NCI-H1436 treated with DMSO at 0.1 percent for 48 hours (cell line): ENCODE results near the gene EHD3.

ENCODE experiments used
- DNase-seq: peaks from one replicate; lab custom pipeline; 2025; lab: John Stamatoyannopoulos, UW

The EHD3 gene

DNA sequence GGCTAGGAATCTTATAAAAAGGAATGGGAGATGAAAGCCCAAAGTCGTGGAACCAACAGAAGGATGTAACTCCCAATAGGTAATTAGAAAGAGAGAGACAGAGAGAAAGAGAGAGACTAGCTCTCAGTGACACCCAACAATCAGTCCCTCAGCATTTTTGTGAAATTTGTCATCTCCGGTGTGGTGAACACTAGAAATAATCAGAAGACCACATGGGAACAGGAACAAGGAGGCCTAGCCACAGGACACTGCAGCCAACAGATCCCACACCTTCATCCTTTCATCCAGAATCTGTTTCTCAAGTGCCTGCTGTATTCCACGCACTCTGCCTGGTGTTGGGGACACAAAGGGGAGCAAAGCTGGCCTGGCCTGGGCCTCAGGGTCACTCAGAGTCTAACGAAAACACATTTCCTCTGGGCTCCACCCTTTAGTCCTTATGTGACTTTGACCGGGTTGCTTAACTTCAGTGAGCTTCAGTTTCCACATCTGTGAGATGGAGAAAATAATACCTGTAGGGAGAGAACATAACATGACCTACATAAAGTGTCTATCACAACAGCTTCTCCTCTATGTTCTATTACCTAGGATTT is 53.1 kb downstream of the EHD3 start:
- DNase-seq: no peak

DNA sequence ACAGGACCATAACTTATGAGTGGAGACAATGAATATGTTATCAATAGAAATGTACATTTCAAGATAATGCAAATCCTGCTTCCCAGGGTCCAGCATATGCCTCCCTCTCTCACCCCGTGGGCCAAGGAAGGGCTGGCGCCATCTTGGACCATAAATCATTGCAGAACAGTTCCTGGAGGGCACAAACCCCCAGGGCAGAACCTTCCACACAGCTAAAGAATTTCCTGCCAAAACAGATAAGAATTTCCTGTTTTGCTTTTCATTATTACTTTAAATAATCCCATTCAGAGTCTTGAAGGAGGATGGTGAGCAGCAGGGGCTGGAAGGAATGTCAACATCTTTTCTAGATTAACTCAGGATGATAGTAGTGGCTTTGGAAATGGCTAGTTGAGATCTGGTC is 53.7 kb downstream of the EHD3 start:
- no peak for DNase-seq

DNA sequence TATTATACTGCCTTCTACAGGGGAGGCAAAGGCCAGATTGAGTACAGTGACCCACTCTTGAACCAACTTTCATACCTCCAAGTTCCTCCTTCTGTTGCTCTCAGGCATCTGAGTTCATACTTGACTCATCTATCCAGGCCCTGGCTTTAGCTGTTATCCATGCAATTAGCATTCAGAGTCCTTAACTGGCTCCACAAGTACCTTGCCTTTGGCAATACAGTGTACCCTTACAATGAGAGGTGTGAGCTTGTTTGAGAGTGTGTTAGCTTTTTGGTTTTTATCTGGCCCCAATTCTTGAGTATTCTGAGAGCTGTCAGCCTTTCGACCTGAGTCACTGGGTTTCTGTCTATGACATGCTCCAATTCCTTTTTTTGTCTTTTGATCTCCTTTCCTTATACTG is 60.2 kb downstream of the EHD3 start:
- DNase-seq: no peak

DNA sequence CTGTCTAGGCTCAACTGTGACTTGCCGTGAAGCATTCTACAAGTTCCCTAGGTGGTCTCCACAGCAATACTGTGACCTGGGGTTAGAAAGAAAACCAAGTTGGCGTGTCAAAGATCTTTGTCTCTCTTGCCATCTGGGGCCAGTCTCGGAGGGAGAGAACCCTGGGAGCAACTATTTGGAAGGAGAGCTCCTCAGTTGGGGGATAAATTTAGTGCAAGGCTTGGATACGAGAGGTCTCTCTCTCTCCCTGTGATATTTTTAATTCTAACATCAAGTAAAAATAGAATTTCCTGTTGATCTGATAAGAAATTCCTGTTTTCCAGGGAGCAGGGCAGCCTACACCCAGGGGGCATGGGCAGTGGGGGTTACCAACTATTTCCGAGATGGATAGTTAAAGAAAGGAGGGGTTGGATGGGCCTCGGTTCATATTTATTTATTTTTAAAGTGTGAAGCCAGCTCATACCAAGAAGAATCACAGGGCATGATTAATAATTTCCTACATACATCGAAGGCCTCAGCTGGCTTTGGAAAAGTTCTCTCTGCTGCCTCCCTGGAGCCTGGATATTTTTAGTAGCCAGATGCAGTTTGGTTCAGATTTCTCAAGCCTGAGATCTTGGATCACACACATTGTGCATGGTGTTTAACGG is 62.8 kb downstream of the EHD3 start:
- DNase-seq: no peak

DNA sequence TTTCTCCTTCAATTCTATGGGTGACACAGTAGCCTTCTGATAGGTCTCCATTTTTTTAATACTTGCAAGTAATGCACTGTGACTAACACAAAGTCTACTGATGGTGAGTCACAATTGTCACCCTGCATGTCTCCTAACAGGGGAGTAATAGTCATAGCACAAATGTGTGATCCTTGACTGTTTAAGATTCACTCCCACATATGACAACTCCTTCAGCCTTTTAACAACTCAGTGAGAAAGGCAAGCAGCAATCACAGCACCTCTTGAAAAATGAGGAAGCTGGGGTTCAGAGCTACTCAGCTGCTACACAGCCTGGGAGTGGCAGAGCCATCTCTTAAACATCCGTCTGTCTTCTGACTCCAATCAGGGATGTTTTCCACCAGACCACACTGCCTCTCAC is 63.8 kb downstream of the EHD3 start:
- DNase-seq: no peak

DNA sequence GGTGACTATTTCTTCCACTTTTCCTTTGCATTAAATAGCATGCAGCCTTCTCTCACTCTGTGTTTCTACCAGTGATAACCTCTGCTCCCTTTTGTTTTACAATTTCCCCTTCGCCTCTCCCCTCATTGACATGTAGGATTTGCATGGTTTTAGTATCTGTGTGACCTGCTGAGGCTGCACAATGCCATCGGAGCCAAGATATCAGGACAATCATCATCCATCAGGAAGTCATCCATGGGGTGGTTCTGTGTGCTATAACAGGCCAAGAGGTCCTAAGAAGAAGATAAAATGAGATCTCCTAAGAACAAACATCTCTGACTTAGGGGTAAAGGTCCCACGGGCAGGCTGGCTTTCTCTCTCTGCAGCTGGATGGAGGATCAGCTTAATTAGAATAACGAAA is 65.6 kb downstream of the EHD3 start:
- no peak for DNase-seq

DNA sequence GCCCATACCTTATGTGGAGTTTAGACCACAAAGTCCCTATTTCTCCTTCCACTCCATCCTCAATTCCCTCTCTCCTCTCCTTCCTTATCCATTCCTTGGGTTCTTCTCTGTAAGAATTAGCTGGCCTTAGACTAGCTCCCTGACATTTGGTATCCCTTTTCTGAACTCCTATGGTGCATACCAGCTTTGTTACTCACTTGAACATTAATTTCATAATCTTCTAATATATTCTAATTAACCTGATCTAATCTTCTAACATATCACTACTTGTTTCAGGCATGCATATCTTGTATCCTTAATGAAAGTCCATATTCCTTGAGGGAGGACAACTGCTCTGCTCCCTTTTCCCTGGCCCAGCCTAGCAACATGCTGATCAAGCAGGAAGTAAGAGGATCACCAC is 66.4 kb downstream of the EHD3 start:
- DNase-seq: no peak

DNA sequence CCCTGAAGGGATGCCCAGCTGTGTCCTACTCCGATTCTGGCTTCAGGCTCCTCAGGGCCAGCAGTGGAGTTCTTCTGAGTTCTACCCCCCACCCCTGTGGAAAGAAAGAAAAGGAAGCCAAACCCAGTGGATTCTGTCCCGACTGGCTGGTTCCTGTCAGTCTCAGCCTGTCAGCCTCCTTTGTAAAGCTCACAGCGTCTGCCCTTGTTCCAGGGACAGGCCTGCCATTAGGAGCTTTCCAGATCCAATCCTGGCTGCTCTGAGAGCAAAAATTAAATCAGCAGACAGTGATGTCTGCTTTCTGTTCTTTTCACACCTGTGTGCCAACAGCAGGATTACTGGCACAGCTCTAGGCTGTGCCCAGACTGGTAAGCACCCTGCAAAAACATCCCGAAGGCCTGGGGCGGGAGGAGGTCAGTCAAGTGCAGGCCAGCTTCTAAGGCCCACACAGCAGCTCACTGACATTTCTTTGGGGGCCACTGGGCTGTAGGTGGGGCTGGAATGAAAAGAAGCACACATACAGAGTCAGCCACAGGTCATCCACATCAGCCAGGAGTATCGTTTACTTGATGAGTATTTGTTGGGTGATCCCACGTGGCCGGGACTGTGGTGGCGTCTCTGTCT is 69.1 kb downstream of the EHD3 start:
- no peak for DNase-seq

DNA sequence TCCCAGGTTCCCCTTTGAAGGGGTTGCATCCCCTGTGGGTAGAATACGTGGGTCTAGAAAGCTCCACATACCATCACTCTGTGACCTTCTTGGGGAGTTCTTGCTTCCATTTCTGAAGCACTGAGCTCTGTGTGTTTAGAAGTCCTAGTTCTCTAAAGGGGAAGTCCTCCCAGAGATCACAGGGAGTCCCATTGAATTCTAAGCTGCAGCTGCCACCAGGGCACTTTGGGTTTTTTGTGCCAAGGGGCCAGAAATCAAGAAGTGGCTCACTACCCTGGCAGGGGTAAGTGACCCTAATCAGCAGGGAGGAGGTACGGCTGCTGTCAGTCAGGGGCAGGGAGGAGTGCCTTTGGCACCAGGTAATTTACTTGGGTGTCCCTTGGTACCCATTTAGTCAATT is 70.9 kb downstream of the EHD3 start:
- DNase-seq: no peak

DNA sequence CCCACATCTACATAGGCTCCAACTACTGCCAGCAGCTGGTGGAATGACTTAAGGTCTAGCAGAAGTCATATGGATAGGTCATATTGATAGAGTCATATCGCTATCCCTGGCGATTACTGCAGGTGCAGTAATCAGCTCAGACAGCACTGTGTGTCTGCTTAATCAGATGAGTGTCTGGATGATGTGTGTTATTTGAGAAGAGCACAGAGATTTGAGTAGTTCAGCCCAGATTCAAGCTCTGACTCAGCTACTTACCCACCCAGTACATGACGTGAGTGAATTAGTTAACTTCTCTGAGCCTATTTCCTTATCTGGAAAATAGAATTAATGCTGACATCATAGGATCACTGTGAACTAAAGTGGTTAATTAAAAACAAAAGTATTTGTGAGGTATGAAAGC is 78.9 kb downstream of the EHD3 start:
- DNase-seq: no peak

DNA sequence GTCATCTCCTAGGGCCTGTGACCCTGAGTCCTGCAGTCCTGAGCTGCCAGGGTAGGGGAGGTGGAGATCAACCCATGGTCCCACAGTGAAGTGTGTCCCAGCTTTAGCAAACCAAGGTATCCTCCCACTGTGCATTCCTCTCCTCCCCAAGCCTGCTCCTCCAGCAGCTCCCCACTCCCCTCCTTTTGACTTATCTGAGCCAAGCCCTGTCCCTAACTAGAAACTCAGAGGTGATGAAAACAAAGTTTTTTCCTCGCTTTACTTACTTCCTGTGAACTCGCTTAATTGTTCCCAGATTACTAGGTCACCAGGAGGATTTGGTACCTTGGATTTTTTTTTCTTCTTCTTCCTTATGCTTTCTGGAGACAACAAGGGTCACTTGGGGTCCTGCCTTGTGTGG is 80.8 kb downstream of the EHD3 start:
- no peak for DNase-seq

DNA sequence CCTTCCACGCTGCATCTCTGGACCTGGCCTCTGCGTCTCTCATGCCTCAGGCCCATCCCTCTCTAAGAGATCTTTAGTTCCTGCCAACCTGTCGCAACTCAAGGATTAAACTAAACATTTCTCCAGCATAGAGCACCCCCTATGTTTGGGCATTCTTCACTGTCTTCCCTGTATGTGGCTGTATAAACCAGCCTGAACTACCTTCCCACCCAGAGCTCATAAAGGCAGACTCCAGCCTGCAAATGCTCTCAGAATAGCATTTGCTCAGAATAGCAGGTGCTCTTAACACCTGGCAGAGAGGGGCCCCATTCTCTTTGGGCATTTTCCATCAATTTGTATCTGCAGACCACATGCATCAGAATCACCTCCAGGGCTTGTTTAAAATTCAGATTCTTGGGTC is 83.4 kb downstream of the EHD3 start:
- DNase-seq: no peak

DNA sequence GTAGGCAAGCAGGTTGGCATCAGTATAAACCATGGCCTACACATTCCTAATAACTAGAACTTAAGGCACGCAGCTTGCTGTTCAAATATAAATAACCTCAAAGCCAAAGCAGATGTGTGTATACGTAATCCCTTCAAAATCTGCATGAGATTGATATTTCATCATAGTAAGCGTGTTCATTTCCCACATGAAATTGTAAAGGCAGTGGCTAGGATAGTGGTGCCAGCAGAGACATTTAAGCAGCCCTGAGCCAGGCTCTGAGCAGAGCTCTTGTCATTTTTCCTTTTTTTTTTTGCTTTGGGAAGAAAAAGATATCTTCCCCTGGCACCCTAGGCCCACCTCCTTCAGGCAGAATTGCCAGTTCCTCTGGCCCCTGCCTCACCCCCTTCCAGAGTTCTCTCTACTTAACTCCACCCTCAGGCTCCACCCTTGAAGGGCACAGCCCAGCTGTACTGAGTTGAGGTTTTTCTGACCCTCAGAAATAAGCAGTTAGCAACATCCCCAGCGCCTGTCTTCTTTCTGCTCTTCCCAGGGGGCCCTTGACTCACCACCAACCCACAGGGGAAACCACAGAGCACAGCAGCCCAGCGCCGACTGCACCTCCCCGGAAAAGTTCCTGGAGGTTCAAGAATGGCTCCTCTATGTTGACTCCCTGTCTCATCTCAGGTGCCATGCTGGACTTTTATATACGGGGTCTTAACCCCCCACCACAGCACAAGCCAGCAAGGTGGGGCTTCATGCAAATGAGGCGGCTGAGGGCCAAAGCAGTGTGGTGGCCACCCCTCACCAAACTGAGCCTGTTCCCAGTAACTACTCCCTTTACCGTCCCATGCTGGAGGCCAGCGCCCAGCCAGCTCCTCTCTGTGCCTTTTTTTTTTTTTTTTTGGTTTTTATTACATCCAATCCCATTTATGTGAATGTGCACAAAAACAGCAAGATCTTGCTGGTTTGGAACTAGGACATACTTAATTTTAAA is 84.7 kb downstream of the EHD3 start:
- no peak for DNase-seq
